Adrenal gland (tissue), 12 donors: Measurements from ENCODE around the gene TENM4. TPM values are rescaled to one million over a fixed set of nuclear protein-coding genes. Genes with fewer than 3 reads are reported as not detected.

ENCODE experiments used
- DNase-seq, 7 donors: peaks; one replicate each; pipeline ENCODE4 v3.0.0-alpha.2; 2019 to 2020
- H3K27ac ChIP-seq, 5 donors: fragments of 200-600 bp; sonication (generic) in 4 of 5; 1 replicate in 3 of 5; 2 replicates in 2 of 5; pipeline versions ENCODE4 v1.5.1 to v1.8.0; 2016 to 2020; ENCODE audit warnings: mild to moderate bottlenecking in 1 of 5
- H3K27me3 ChIP-seq: fragments of 200-600 bp; 2 replicates; pipeline ENCODE4 v1.8.0; 2021
- H3K36me3 ChIP-seq, 2 donors: fragments of 200-600 bp; replicated peaks in 1 of 2; 1 replicate in 1 of 2; 2 replicates in 1 of 2; pipeline versions ENCODE4 v1.5.1 to v1.8.0; 2018 to 2022
- H3K4me1 ChIP-seq, 2 donors: fragments of 200-600 bp; replicated peaks in 1 of 2; 1 replicate in 1 of 2; 2 replicates in 1 of 2; pipeline versions ENCODE4 v1.5.1 to v1.8.0; 2018 to 2021
- H3K4me3 ChIP-seq, 4 donors: fragments of 200-600 bp; sonication (generic) in 3 of 4; one replicate each; pipeline ENCODE4 v1.5.1; 2016 to 2018
- H3K9me3 ChIP-seq, 3 donors: fragments of 200-600 bp; sonication (generic) in 1 of 3; replicated peaks in 1 of 3; 1 replicate in 2 of 3; 2 replicates in 1 of 3; pipeline versions ENCODE4 v1.5.1 to v1.8.0; 2016 to 2021
- POLR2A ChIP-seq, 2 donors: fragments of 450-650 bp; IDR thresholded peaks; one replicate each; pipeline ENCODE4 v1.6.1; 2017; ENCODE audit warnings: antibody characterized with exemption in 2 of 2, mild to moderate bottlenecking in 2 of 2, moderate library complexity in 1 of 2
- WGBS, 4 donors: extraction: QIAGEN DNeasy Blood & Tissue Kit in 2 of 4; methylation state at CpG; one replicate each; pipeline versions ENCODE4 v1.1.5 to v1.1.7; 2013 to 2017; 5-methylcytosine and 5-hydroxymethylcytosine counted together
- intact Hi-C, 2 donors: fragments of 100-400 bp; cut with DNase I; formaldehyde crosslinking; loops; one replicate each; pipeline versions ENCODE4 v1.14.1 to v1.15.0; 2022 to 2023
- polyA plus RNA-seq, 3 donors: library from polyadenylated mRNA; stranded (reverse); fragments of 200-250 nt in 2 of 3; fragments of 350-450 nt in 1 of 3; fragmentation: Illumina TruSeq in 1 of 3; extraction: RNeasy Lipid Tissue Mini Kit (QIAGEN cat#74804) in 1 of 3; gene quantifications; one replicate each; pipeline ENCODE4 v1.2.3, GENCODE V29; 2013 to 2014
- total RNA-seq, 9 donors: library from RNA; depleted of rRNA in 4 of 9; stranded (reverse); fragments of >200 nt in 4 of 9; fragments of 120-200 nt in 1 of 9; fragmentation: NEBNext Ultra II Directional in 1 of 9; extraction: Animal tissue kit (Norgen Biotek cat#: 25700) in 1 of 9; gene quantifications; one replicate each; pipeline versions ENCODE4 v1.1.0 to v1.2.4, GENCODE V29; 2013 to 2023
- TF ChIP-seq, protein P1 (sequence below), 6 experiments: fragments of 450-650 bp in 4 of 6; fragments of 200-600 bp in 2 of 6; sonication (generic) in 1 of 6; IDR thresholded peaks; 1 replicate in 5 of 6; 2 replicates in 1 of 6; pipeline versions ENCODE4 v1.5.1 to v1.8.0; 2016 to 2021; ENCODE audit warnings: antibody characterized with exemption in 6 of 6, mild to moderate bottlenecking in 2 of 6, moderate library complexity in 1 of 6
- donor health status: healthy with polysubstance abuse.
- donor health status: Bipolar disorder and iron deficiency.
- donor health status: DM: yes; HTN: yes; CAD: no.
- donor health status: DM: no; HTN: no; CAD: no.
- donor health status: DM: no; HTN: no; CAD: no.
- donor health status: DM: yes; HTN: yes; CAD: no.

Gene TENM4
- total and polyA plus RNA-seq, 12 donors = 0.74 to 24.9 (median 6.7) TPM

DNA sequence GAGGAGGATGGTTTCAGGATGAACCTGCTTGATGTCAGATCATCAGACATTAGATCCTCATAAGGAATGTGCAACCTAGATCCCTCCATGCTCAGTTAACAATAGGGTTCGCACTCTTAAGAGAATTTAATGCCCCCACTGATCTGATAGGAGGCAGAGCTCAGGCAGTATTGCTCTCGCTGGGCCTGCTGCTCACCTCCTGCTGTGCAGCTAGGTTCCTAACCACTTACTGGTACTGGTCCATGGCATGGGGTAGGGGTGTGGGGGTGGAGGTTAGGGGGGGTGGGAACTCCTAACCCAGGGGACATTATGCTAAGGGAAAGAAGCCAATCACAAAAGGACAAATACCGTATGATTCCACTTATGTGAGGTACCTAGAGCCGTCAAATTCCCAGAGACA is 256.5 kb downstream of the TENM4 start:
- H3K27me3 ChIP-seq = no peaks in the 10 kb centered on the region
- no peaks in the 10 kb centered on the region for H3K9me3 ChIP-seq
- H3K4me1 ChIP-seq = no peaks in the 10 kb centered on the region
- TF ChIP-seq, protein P1, sequence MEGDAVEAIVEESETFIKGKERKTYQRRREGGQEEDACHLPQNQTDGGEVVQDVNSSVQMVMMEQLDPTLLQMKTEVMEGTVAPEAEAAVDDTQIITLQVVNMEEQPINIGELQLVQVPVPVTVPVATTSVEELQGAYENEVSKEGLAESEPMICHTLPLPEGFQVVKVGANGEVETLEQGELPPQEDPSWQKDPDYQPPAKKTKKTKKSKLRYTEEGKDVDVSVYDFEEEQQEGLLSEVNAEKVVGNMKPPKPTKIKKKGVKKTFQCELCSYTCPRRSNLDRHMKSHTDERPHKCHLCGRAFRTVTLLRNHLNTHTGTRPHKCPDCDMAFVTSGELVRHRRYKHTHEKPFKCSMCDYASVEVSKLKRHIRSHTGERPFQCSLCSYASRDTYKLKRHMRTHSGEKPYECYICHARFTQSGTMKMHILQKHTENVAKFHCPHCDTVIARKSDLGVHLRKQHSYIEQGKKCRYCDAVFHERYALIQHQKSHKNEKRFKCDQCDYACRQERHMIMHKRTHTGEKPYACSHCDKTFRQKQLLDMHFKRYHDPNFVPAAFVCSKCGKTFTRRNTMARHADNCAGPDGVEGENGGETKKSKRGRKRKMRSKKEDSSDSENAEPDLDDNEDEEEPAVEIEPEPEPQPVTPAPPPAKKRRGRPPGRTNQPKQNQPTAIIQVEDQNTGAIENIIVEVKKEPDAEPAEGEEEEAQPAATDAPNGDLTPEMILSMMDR (IDR thresholded peaks at IDR 0.05) = no peak
- no peak for TF ChIP-seq POLR2A (IDR thresholded peaks at IDR 0.05)
- no peaks in the 10 kb centered on the region for H3K36me3 ChIP-seq
- no peak overlapping the region for H3K27ac ChIP-seq
- no peak overlapping the region for H3K4me3 ChIP-seq
- no peak for DNase-seq
- WGBS, 4 donors = 87 to 93% (median 89%) methylated on average over 4 of the region's 4 CpGs
- intact Hi-C loops = no loop called here

DNA sequence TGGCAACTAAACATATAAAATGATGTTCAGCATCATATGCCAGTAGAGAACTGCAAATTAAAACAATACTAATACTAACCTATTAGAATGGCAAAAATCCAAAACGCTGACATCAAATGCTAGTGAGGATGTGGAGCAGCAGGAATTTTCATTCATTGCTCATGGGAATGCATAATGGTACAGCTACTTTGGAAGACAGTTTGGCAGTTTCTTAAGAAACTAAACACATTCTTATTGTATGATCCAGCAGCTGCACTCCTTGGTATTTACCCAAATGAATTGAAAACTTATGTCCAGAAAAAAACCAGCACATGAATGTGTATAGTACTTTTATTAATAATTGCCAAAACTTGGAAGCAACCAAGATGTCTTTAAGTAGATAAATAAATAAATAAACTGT is 258.0 kb downstream of the TENM4 start:
- Histone ChIP-seq H3K4me3 (no peak overlapping the region), H3K4me1 (no peaks in the 10 kb centered on the region), H3K9me3 (no peaks in the 10 kb centered on the region), H3K27me3 (no peaks in the 10 kb centered on the region), H3K36me3 (no peaks in the 10 kb centered on the region), H3K27ac (no peak overlapping the region)
- intact Hi-C loops = no loop called here
- WGBS, 4 donors = 67 to 93% (median 80%) methylated on average over 1 of the region's 1 CpG
- no peak for DNase-seq
- TF ChIP-seq, protein P1 (IDR thresholded peaks at IDR 0.05) = no peak
- TF ChIP-seq POLR2A (IDR thresholded peaks at IDR 0.05) = no peak

DNA sequence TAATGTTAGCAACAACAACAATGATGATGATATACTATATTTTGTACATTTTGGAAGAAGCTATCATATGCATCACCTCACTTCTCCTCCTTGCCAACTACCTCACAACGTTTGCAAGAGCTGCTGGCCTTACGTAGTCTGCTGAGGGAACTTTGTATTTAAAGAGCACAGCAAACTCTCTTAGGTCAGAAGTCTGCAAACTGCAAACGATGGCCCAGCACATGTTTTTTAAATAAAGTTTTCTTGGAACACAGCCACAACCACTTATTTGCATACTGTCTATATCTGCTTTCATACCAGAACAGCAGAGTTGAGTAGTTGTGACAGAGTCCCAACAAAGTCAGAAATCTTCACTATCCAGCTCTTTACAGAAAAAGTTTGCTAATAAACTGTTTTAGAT is 261.7 kb downstream of the TENM4 start:
- H3K36me3 ChIP-seq = no peaks in the 10 kb centered on the region
- DNase-seq = no peak
- H3K9me3 ChIP-seq = no peaks in the 10 kb centered on the region
- no peaks in the 10 kb centered on the region for H3K4me1 ChIP-seq
- TF ChIP-seq POLR2A (IDR thresholded peaks at IDR 0.05) = no peak
- TF ChIP-seq, protein P1 (IDR thresholded peaks at IDR 0.05) = no peak
- intact Hi-C loops = no loop called here
- 55 to 70% (median 64%) methylated on average over 3 of the region's 3 CpGs for WGBS, 4 donors
- H3K27me3 ChIP-seq = no peaks in the 10 kb centered on the region
- H3K27ac ChIP-seq = no peak overlapping the region
- no peak overlapping the region for H3K4me3 ChIP-seq

DNA sequence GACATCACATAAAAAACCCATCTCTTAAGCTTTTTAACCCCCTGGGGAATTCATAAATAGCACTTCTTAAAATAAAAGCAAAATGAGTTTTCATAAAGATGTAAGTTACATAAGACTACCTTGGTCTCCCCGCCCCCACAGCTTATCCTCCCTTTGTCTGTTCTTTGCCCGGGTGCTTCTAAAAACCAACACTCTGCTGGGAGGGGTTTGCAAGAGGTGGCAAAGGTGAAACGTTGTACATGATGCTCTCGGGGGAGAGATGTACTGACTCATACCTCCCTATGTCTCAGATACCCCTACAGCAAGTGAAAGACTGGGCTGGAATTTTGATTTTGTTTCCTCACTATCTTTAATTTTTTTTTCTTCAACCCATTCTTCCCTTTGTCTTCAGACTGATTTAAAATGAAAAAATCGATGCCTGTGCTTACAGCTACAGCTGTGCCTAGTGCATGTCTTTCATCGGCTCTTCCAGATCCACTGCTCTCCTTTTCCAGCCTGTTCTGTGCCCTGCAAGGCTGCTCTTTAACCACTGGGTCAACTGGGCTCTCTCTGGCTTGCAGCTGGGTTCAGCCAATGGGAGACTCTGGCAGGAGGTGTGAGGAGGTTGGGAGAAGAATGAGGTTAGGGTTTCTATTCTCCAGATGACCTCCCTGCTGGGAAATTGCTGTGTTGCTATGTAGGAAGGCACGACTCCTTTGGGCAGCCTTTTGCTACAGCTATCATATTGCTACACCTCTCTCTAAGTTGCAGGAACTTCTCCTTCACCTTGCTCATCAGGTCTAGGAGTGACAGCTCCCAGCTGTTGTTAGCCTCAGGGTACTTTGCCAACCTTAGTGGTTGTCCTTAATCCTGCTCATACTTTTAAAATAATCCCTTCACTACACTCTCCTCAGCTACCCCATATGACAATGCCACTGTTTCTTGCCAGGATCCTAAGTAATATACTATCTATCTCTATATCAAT is 266.5 kb downstream of the TENM4 start:
- Histone ChIP-seq H3K27me3 (no peaks in the 10 kb centered on the region), H3K36me3 (no peaks in the 10 kb centered on the region), H3K27ac (no peak overlapping the region), H3K4me1 (no peaks in the 10 kb centered on the region), H3K4me3 (no peak overlapping the region), H3K9me3 (no peaks in the 10 kb centered on the region)
- intact Hi-C loops = no loop called here
- no peak for DNase-seq
- 47 to 57% (median 54%) methylated on average over 7 of the region's 7 CpGs for WGBS, 4 donors
- TF ChIP-seq, protein P1 (IDR thresholded peaks at IDR 0.05) = no peak
- no peak for TF ChIP-seq POLR2A (IDR thresholded peaks at IDR 0.05)
